Mesenchymal stem cell (in vitro differentiated cells and primary cell): Measurements from ENCODE around the gene RTN4.
"Not testable (repeated sequence)": the region's sequence is repeated elsewhere in the genome, so short reads cannot be mapped to it uniquely, and the experiment has no call there.

Source experiments
- DNase-seq: peaks from one replicate; pipeline ENCODE4 v3.0.0-alpha.2; 2013
- H2AFZ ChIP-seq: one replicate; pipeline ENCODE4 v1.6.1; 2013; ENCODE audit warnings: low read depth, mild to moderate bottlenecking, control low read depth, inconsistent platforms, low read length, moderate library complexity
- H2AK5ac ChIP-seq: 2 replicates; pipeline ENCODE4 v1.6.1; 2013; ENCODE audit warnings: low read length, moderate library complexity, mild to moderate bottlenecking, inconsistent platforms; ENCODE audit not compliant: severe bottlenecking
- H2BK120ac ChIP-seq: one replicate; pipeline ENCODE4 v1.6.1; 2013; ENCODE audit warnings: low read depth, mild to moderate bottlenecking, inconsistent platforms, low read length, moderate library complexity
- H2BK12ac ChIP-seq, 2 experiments: one replicate each; pipeline ENCODE4 v1.6.1; 2013; ENCODE audit warnings: inconsistent platforms in 2 of 2, low read length in 2 of 2, mild to moderate bottlenecking in 2 of 2, moderate library complexity in 2 of 2, control low read depth in 1 of 2
- H2BK15ac ChIP-seq: one replicate; pipeline ENCODE4 v1.6.1; 2013; ENCODE audit warnings: mild to moderate bottlenecking, low read depth, inconsistent platforms; ENCODE audit not compliant: poor library complexity, severe bottlenecking
- H2BK5ac ChIP-seq: 2 replicates; pipeline ENCODE4 v1.6.1; 2013; ENCODE audit warnings: low read depth, mild to moderate bottlenecking, low read length, control low read depth, inconsistent platforms; ENCODE audit not compliant: poor library complexity, severe bottlenecking
- H3K14ac ChIP-seq, 2 experiments: one replicate each; pipeline ENCODE4 v1.6.1; 2013; ENCODE audit warnings: inconsistent platforms in 2 of 2, low read length in 2 of 2, control low read depth in 1 of 2, mild to moderate bottlenecking in 1 of 2, moderate library complexity in 1 of 2
- H3K18ac ChIP-seq, 2 experiments: one replicate each; pipeline ENCODE4 v1.6.1; 2013; ENCODE audit warnings: inconsistent platforms in 2 of 2, low read length in 2 of 2, control low read depth in 1 of 2, low read depth in 1 of 2, mild to moderate bottlenecking in 1 of 2
- H3K23ac ChIP-seq, 2 experiments: one replicate each; pipeline ENCODE4 v1.6.1; 2013; ENCODE audit warnings: inconsistent platforms in 2 of 2, low read length in 2 of 2, mild to moderate bottlenecking in 2 of 2, moderate library complexity in 2 of 2, control low read depth in 1 of 2
- H3K27ac ChIP-seq: 2 replicates; pipeline ENCODE4 v1.5.1; 2013; ENCODE audit warnings: mild to moderate bottlenecking, moderate library complexity, low read length, control low read depth, inconsistent platforms; ENCODE audit not compliant: poor library complexity, severe bottlenecking
- H3K27me3 ChIP-seq, 2 experiments: 2 replicates each; pipeline versions ENCODE4 v1.6.1 to v1.7.0; 2013; ENCODE audit warnings: low read length in 2 of 2, mild to moderate bottlenecking in 2 of 2, moderate library complexity in 2 of 2, control low read depth in 1 of 2, inconsistent platforms in 1 of 2; ENCODE audit not compliant: control insufficient read depth in 1 of 2, insufficient read depth in 1 of 2
- H3K36me3 ChIP-seq, 2 experiments: 2 replicates each; pipeline versions ENCODE4 v1.6.1 to v1.7.0; 2013; ENCODE audit warnings: low read length in 2 of 2, control low read depth in 1 of 2, inconsistent platforms in 1 of 2, low read depth in 1 of 2, mild to moderate bottlenecking in 1 of 2; ENCODE audit not compliant: insufficient read depth in 2 of 2, control insufficient read depth in 1 of 2
- H3K4ac ChIP-seq, 2 experiments: one replicate each; pipeline ENCODE4 v1.6.1; 2013; ENCODE audit warnings: inconsistent platforms in 2 of 2, low read length in 2 of 2, mild to moderate bottlenecking in 2 of 2, moderate library complexity in 2 of 2, control low read depth in 1 of 2, low read depth in 1 of 2
- H3K4me1 ChIP-seq: 2 replicates; pipeline ENCODE4 v1.6.1; 2013; ENCODE audit warnings: low read depth, low read length, control low read depth; ENCODE audit not compliant: control insufficient read depth, insufficient read depth
- H3K4me2 ChIP-seq: 2 replicates; pipeline ENCODE4 v1.6.1; 2013; ENCODE audit warnings: low read length, mild to moderate bottlenecking, inconsistent platforms; ENCODE audit not compliant: poor library complexity, severe bottlenecking
- H3K4me3 ChIP-seq, 2 experiments: 2 replicates each; pipeline versions ENCODE4 v1.5.1 to v1.7.0; 2013; ENCODE audit warnings: low read length in 2 of 2, mild to moderate bottlenecking in 2 of 2, control low read depth in 1 of 2, low read depth in 1 of 2; ENCODE audit not compliant: insufficient read depth in 1 of 2
- H3K79me1 ChIP-seq: replicated peaks from 2 replicates; pipeline ENCODE4 v1.6.1; 2013; ENCODE audit warnings: mild to moderate bottlenecking, control low read depth, low read length, inconsistent platforms; ENCODE audit not compliant: poor library complexity, severe bottlenecking
- H3K9ac ChIP-seq: 2 replicates; pipeline ENCODE4 v1.7.0; 2013; ENCODE audit warnings: mild to moderate bottlenecking, low read length, moderate library complexity
- H3K9me3 ChIP-seq: 2 replicates; pipeline ENCODE4 v1.7.0; 2013; ENCODE audit warnings: mild to moderate bottlenecking, low read length; ENCODE audit not compliant: control insufficient read depth
- H4K8ac ChIP-seq: one replicate; pipeline ENCODE4 v1.6.1; 2013; ENCODE audit warnings: inconsistent platforms, mild to moderate bottlenecking, low read length, moderate library complexity
- H4K91ac ChIP-seq: one replicate; pipeline ENCODE4 v1.6.1; 2013; ENCODE audit warnings: mild to moderate bottlenecking, low read length, inconsistent platforms
- WGBS: methylation state at CpG from one replicate; pipeline ENCODE4 v1.1.7; 2013; ENCODE audit warnings: mixed read lengths; 5-methylcytosine and 5-hydroxymethylcytosine counted together

Gene RTN4

DNA sequence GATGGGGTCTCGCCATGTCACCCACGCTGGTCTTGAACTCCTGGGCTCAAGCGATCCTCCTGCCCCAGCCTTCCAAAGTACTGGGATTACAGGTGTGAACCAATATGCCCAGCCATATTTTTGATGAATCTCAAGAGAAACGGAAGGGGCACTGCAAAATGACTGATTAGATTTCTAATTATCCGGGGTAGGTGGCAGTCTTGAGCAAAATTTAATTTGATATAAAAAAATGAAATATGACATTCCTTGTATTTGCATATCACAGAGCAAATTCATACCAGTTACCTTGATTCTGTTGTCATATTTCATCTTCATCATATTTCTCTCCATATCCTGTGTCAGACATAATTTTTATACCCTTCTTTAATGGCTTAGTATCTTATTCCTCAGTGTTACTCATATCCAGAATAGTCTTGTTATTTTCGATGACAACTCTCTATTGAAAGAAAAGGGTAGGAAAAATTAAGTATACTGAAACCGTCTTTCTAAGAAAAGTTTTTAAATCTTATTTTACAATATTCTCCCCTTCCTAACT lies 30.0 kb upstream of the RTN4 start:
- Histone ChIP-seq H3K4me3 (no peak overlapping the region), H2BK120ac (peak overlapping the region; percentile 49), H2BK5ac (no peak overlapping the region), H2BK15ac (no peak overlapping the region), H3K4me1 (no peaks in the 10 kb centered on the region), H3K23ac (no peak overlapping the region), H3K18ac (no peak overlapping the region), H2BK12ac (no peak overlapping the region), H3K27me3 (no peaks in the 10 kb centered on the region), H4K91ac (no peak overlapping the region), H3K9me3 (peaks cover 15% of the 10 kb centered on the region), H2AK5ac (no peak overlapping the region), H3K4ac (no peak overlapping the region), H3K27ac (no peak overlapping the region), H3K36me3 (no peaks in the 10 kb centered on the region), H3K4me2 (no peak overlapping the region), H2AFZ (no peak overlapping the region), H3K79me1 (no peaks in the 10 kb centered on the region), H3K14ac (no peak overlapping the region), H4K8ac (no peak overlapping the region), H3K9ac (no peak overlapping the region)
- 91% methylated on average over 4 of the region's 7 CpGs for WGBS
- DNase-seq: no peak

DNA sequence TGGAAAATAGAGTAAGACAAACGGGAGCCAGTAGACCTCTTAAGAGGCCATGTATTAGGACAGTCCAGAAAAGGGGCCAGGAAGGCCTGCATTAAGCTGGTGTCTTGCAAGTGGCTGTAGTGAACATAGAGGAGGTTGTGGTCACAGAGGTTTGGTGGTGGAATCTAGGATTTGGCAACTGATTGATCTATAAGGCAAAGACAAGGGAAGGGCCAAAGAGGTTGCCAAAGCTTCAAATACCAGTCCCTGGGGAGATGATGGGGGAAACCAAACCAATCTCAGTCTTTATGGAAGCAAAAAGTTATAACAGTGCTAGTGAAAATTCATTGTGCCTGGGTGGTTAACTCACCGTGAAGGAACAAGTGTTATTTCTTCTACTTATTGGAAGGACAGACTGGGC lies 28.7 kb upstream of the RTN4 start:
- H2BK12ac ChIP-seq: no peak overlapping the region

DNA sequence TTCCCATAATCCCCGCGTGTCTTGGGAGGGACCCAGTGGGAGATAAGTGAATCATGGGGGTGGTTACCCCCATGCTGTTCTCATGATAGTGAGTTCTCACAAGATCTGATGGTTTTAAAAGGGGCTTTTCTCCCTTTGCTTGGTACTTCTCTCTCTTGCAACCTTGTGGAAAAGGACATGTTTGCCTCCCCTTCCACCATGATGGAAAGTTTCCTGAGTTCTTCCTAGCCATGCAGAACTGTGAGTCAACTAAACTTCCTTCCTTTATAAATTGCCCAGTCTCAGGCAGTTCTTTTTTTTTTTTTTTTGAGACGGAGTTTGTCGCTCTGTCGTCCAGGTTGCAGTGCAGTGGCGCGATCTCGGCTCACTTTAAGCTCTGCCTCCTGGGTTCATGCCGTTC lies 26.5 kb upstream of the RTN4 start:
- Histone ChIP-seq H2BK5ac (no peak overlapping the region), H3K18ac (no peak overlapping the region), H3K4me1 (no peaks in the 10 kb centered on the region), H3K36me3 (no peaks in the 10 kb centered on the region), H2AFZ (no peak overlapping the region), H3K4me3 (no peak overlapping the region), H3K27ac (no peak overlapping the region), H3K4me2 (no peak overlapping the region), H3K4ac (no peak overlapping the region), H4K8ac (no peak overlapping the region), H2AK5ac (no peak overlapping the region), H3K9ac (no peak overlapping the region), H3K9me3 (peaks cover 15% of the 10 kb centered on the region), H3K14ac (no peak overlapping the region), H2BK12ac (peak overlapping the region in 1 of 2 experiments; percentile 54), H2BK15ac (no peak overlapping the region), H3K27me3 (no peaks in the 10 kb centered on the region), H2BK120ac (no peak overlapping the region), H4K91ac (no peak overlapping the region), H3K23ac (no peak overlapping the region), H3K79me1 (no peaks in the 10 kb centered on the region)
- no peak for DNase-seq
- 97% methylated on average over 9 of the region's 9 CpGs for WGBS

More for the DNA sequence above, 28.7 kb upstream of the RTN4 start:
- Histone ChIP-seq H3K27ac (no peak overlapping the region), H3K9ac (no peak overlapping the region), H2AK5ac (no peak overlapping the region), H3K4me2 (no peak overlapping the region), H3K23ac (no peak overlapping the region), H3K9me3 (peaks cover 15% of the 10 kb centered on the region), H3K4ac (no peak overlapping the region), H3K36me3 (no peaks in the 10 kb centered on the region), H2BK120ac (no peak overlapping the region), H3K79me1 (no peaks in the 10 kb centered on the region), H3K4me3 (no peak overlapping the region), H4K8ac (no peak overlapping the region), H3K4me1 (no peaks in the 10 kb centered on the region), H3K27me3 (no peaks in the 10 kb centered on the region), H2BK5ac (no peak overlapping the region), H3K18ac (peak overlapping the region in 1 of 2 experiments; percentile 60), H4K91ac (no peak overlapping the region), H2AFZ (no peak overlapping the region), H3K14ac (no peak overlapping the region), H2BK15ac (no peak overlapping the region)
- 91% methylated on average over 2 of the region's 2 CpGs for WGBS
- DNase-seq: no peak

DNA sequence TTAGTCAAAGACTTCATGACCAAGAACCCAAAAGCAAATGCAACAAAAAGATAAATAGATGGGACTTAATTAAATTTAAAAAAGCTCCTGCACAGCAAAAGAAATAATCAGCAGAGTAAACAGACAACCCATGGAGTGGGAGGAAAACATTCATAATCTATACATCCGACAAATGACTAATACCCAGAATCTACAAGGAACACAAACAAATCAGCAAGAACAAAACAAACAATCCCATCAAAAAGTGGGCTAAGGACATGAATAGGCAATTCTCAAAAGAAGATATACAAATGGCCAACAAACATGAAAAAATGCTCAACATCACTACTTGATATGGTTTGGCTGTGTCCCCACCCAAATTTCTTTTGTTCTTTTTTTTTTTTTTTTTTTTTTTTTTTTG lies 25.8 kb upstream of the RTN4 start:
- H3K14ac ChIP-seq, H2BK5ac ChIP-seq, H3K23ac ChIP-seq, H3K9ac ChIP-seq, H3K79me1 ChIP-seq, H2BK12ac ChIP-seq, H2BK15ac ChIP-seq, H4K91ac ChIP-seq, H3K4me1 ChIP-seq, H2BK120ac ChIP-seq, H3K4me2 ChIP-seq, DNase-seq, H4K8ac ChIP-seq, H3K18ac ChIP-seq, H3K4me3 ChIP-seq, H3K27me3 ChIP-seq, H3K27ac ChIP-seq, H3K36me3 ChIP-seq, H3K4ac ChIP-seq, H2AK5ac ChIP-seq, H2AFZ ChIP-seq: not testable (repeated sequence)
- peaks cover 15% of the 10 kb centered on the region for H3K9me3 ChIP-seq
- WGBS: 6% methylated on average over 1 of the region's 1 CpG
